OCI-LY7 (cell line): ENCODE results near the gene RGL1. TPM values are rescaled to one million over a fixed set of nuclear protein-coding genes. Genes with fewer than 3 reads are reported as not detected.

Experiments used
- BruUV-seq: library from RNA; stranded (reverse); fragments of 400-500 nt; replicated peaks from 2 replicates; lab custom pipeline; 2021; lab: Mats Ljungman, UMichigan
- CTCF ChIA-PET: fragments of 300-600 bp; sonication (Branson Sonifier 250); formaldehyde crosslinking; loops from one replicate; lab custom pipeline; 2022; ENCODE audit warnings: antibody characterized with exemption; ENCODE audit not compliant: unreplicated experiment; lab: Charles Lee
- POLR2A ChIA-PET: fragments of 300-600 bp; sonication (Branson Sonifier 250); formaldehyde crosslinking; loops from one replicate; lab custom pipeline; 2022; ENCODE audit warnings: antibody characterized with exemption; lab: Charles Lee
- DNase-seq: peaks from one replicate; pipeline ENCODE4 v3.0.0-alpha.2; 2015; ENCODE audit warnings: low spot score
- H2AFZ ChIP-seq: fragments of 200-600 bp; sonication (generic), shearing (Covaris generic); 2 replicates; pipeline ENCODE4 v1.6.1; 2014; ENCODE audit warnings: mild to moderate bottlenecking, antibody characterized with exemption, low read length, moderate library complexity
- H3K27ac ChIP-seq: fragments of 200-600 bp; sonication (generic); 2 replicates; pipeline ENCODE4 v1.5.1; 2014; ENCODE audit warnings: mixed run types, low read depth, mild to moderate bottlenecking, moderate library complexity, low read length, inconsistent platforms; ENCODE audit not compliant: poor library complexity, severe bottlenecking
- H3K36me3 ChIP-seq: fragments of 200-600 bp; sonication (generic); 2 replicates; pipeline ENCODE4 v1.6.1; 2014; ENCODE audit warnings: mild to moderate bottlenecking, antibody characterized with exemption, low read length, moderate library complexity, mixed read lengths; ENCODE audit not compliant: insufficient read depth
- H3K4me1 ChIP-seq: fragments of 200-600 bp; sonication (generic); 2 replicates; pipeline ENCODE4 v1.5.1; 2014; ENCODE audit warnings: mild to moderate bottlenecking, low read length; ENCODE audit not compliant: insufficient read depth, poor library complexity, severe bottlenecking
- H3K4me2 ChIP-seq: fragments of 200-600 bp; sonication (generic); 2 replicates; pipeline ENCODE4 v1.6.1; 2014; ENCODE audit warnings: mild to moderate bottlenecking, low read length
- H3K4me3 ChIP-seq: fragments of 200-600 bp; sonication (generic); 2 replicates; pipeline ENCODE4 v1.5.1; 2014; ENCODE audit warnings: mild to moderate bottlenecking, low read depth, low read length; ENCODE audit not compliant: poor library complexity, severe bottlenecking
- H3K79me2 ChIP-seq: fragments of 200-600 bp; sonication (generic); 2 replicates; pipeline ENCODE4 v1.6.1; 2016; ENCODE audit warnings: low read depth, mild to moderate bottlenecking, low read length, moderate library complexity, mixed read lengths; ENCODE audit not compliant: insufficient read depth
- H3K9me2 ChIP-seq: fragments of 200-600 bp; sonication (generic); 2 replicates; pipeline ENCODE4 v1.6.1; 2016; ENCODE audit warnings: mild to moderate bottlenecking, low read length, mixed read lengths; ENCODE audit not compliant: insufficient read depth
- H3K9me3 ChIP-seq: fragments of 200-600 bp; sonication (generic); 2 replicates; pipeline ENCODE4 v1.6.1; 2014; ENCODE audit warnings: mild to moderate bottlenecking, mixed run types, low read length, mixed read lengths
- H4K20me1 ChIP-seq: fragments of 200-600 bp; sonication (generic); 2 replicates; pipeline ENCODE4 v1.6.1; 2014; ENCODE audit warnings: mild to moderate bottlenecking, antibody characterized with exemption, low read length, moderate library complexity, mixed read lengths; ENCODE audit not compliant: insufficient read depth
- EZH2phosphoT487 ChIP-seq: fragments of 200-600 bp; sonication (generic); IDR thresholded peaks from 2 replicates; pipeline ENCODE4 v1.6.1; 2018; ENCODE audit warnings: low read depth, borderline replicate concordance, mild to moderate bottlenecking, mixed run types, antibody characterized with exemption, low read length, moderate library complexity, mixed read lengths
- intact Hi-C: fragments of 100-400 bp; cut with micrococcal nuclease; formaldehyde crosslinking; loops from one replicate; pipeline ENCODE4 v1.10.0; 2022; ENCODE audit not compliant: unreplicated experiment
- total RNA-seq, 2 experiments: library from RNA; depleted of rRNA in 1 of 2; stranded (reverse); fragments of >200 nt in 1 of 2; shearing (Covaris generic) in 1 of 2; gene quantifications; 2 replicates each; pipeline ENCODE4 v1.2.3, GENCODE V29; 2014 to 2022
- TF ChIP-seq, protein P1 (sequence below): fragments of 200-600 bp; sonication (generic); conservative IDR thresholded peaks from 2 replicates; pipeline ENCODE4 v1.5.1; 2014; ENCODE audit warnings: mild to moderate bottlenecking, antibody characterized with exemption, low read length, moderate library complexity, mixed read lengths

Gene RGL1
- total RNA-seq, 2 experiments from 2014 or later: 0.32 to 0.35 TPM

DNA sequence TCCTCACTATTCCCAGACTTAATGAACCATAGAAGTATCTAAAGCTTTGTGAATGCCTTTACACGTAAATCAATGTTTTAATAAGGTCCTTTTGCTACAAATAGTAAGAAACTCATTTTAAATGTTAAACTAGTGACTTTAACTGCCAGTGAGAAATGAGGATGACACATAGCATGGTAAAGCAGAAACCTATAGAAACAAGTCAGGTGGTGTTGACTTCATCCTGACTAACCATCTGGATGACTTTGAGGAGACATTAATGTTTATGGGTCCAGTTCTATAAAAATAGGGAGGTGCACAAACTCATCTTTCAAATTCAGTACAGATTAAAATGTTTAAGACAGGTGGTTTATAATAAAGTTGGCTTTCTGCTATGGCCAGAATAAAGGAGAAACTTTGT lies 147.2 kb downstream of the RGL1 start:
- ChIA-PET POLR2A (interaction anchor here (0.7 to 0.8 kb wide), 2 partner anchors 97 to 157 kb away, joined by 3 to 4 read pairs; no protein-coding TSS in a partner anchor), CTCF (no interaction called here)
- Histone ChIP-seq H3K9me2 (no peaks in the 10 kb centered on the region), H3K79me2 (no peaks in the 10 kb centered on the region), H3K36me3 (no peaks in the 10 kb centered on the region), H4K20me1 (no peaks in the 10 kb centered on the region), H3K4me3 (no peak overlapping the region), H2AFZ (no peak overlapping the region), H3K4me2 (no peak overlapping the region), H3K27ac (no peak overlapping the region), H3K4me1 (peaks cover 4% of the 10 kb centered on the region), H3K9me3 (no peaks in the 10 kb centered on the region)
- no TSS peak for BruUV-seq
- no peak for DNase-seq
- TF ChIP-seq, protein P1, sequence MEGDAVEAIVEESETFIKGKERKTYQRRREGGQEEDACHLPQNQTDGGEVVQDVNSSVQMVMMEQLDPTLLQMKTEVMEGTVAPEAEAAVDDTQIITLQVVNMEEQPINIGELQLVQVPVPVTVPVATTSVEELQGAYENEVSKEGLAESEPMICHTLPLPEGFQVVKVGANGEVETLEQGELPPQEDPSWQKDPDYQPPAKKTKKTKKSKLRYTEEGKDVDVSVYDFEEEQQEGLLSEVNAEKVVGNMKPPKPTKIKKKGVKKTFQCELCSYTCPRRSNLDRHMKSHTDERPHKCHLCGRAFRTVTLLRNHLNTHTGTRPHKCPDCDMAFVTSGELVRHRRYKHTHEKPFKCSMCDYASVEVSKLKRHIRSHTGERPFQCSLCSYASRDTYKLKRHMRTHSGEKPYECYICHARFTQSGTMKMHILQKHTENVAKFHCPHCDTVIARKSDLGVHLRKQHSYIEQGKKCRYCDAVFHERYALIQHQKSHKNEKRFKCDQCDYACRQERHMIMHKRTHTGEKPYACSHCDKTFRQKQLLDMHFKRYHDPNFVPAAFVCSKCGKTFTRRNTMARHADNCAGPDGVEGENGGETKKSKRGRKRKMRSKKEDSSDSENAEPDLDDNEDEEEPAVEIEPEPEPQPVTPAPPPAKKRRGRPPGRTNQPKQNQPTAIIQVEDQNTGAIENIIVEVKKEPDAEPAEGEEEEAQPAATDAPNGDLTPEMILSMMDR: no peak
- no peak for TF ChIP-seq EZH2phosphoT487
- intact Hi-C loops: no loop called here

GRCh38 chr1:183953031-183953430 lies 148.1 kb downstream of the RGL1 start:
- Histone ChIP-seq H3K4me1 (peaks cover 4% of the 10 kb centered on the region), H3K4me3 (no peak overlapping the region), H3K36me3 (no peaks in the 10 kb centered on the region), H3K9me3 (no peaks in the 10 kb centered on the region), H3K9me2 (no peaks in the 10 kb centered on the region), H4K20me1 (no peaks in the 10 kb centered on the region), H3K27ac (no peak overlapping the region), H3K79me2 (no peaks in the 10 kb centered on the region), H3K4me2 (no peak overlapping the region), H2AFZ (no peak overlapping the region)
- no TSS peak for BruUV-seq
- DNase-seq: no peak
- ChIA-PET CTCF (no interaction called here), POLR2A (no interaction called here)
- TF ChIP-seq EZH2phosphoT487: no peak
- TF ChIP-seq, protein P1: no peak
- intact Hi-C loops: no loop called here

DNA sequence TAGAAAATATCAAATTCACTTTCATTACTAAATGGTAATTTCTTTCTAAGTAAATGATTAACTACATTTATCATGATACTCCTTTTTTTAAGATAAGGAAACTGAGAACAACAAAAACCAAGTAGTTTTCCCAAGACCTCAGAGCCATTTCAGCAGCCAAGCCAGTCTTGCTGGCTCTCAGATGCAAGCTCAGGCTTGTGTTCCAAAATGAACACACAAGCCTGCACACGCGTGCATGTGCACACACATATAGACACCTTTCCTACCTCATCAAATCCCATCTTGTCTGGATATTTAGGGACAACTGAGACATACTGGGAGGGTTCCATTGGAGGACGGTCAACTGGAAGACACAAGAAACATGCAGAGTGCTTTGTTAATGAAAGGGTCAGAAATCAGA lies 149.6 kb downstream of the RGL1 start:
- Histone ChIP-seq H3K9me3 (no peaks in the 10 kb centered on the region), H3K79me2 (no peaks in the 10 kb centered on the region), H4K20me1 (no peaks in the 10 kb centered on the region), H2AFZ (no peak overlapping the region), H3K27ac (no peak overlapping the region), H3K4me2 (no peak overlapping the region), H3K4me1 (peaks cover 4% of the 10 kb centered on the region), H3K36me3 (no peaks in the 10 kb centered on the region), H3K4me3 (no peak overlapping the region), H3K9me2 (no peaks in the 10 kb centered on the region)
- BruUV-seq: no TSS peak
- intact Hi-C loops: no loop called here
- ChIA-PET POLR2A (interaction anchor here (1.0 kb wide), 1 partner anchor 62 kb away, joined by 3 read pairs; no protein-coding TSS in a partner anchor), CTCF (no interaction called here)
- TF ChIP-seq EZH2phosphoT487: no peak
- TF ChIP-seq, protein P1: no peak
- no peak for DNase-seq
